Adrenal gland (tissue), 5 donors: Measurements from ENCODE around the gene AGO3.

Source experiments
- POLR2A ChIP-seq, 2 donors: fragments of 450-650 bp; IDR thresholded peaks; one replicate each; pipeline ENCODE4 v1.6.1; 2017; ENCODE audit warnings: antibody characterized with exemption in 2 of 2, mild to moderate bottlenecking in 2 of 2, moderate library complexity in 1 of 2
- TF ChIP-seq, protein P1 (sequence below), 6 experiments: fragments of 450-650 bp in 4 of 6; fragments of 200-600 bp in 2 of 6; sonication (generic) in 1 of 6; IDR thresholded peaks; 1 replicate in 5 of 6; 2 replicates in 1 of 6; pipeline versions ENCODE4 v1.5.1 to v1.8.0; 2016 to 2021; ENCODE audit warnings: antibody characterized with exemption in 6 of 6, mild to moderate bottlenecking in 2 of 6, moderate library complexity in 1 of 6
- donor health status: DM: no; HTN: no; CAD: no.

DNA sequence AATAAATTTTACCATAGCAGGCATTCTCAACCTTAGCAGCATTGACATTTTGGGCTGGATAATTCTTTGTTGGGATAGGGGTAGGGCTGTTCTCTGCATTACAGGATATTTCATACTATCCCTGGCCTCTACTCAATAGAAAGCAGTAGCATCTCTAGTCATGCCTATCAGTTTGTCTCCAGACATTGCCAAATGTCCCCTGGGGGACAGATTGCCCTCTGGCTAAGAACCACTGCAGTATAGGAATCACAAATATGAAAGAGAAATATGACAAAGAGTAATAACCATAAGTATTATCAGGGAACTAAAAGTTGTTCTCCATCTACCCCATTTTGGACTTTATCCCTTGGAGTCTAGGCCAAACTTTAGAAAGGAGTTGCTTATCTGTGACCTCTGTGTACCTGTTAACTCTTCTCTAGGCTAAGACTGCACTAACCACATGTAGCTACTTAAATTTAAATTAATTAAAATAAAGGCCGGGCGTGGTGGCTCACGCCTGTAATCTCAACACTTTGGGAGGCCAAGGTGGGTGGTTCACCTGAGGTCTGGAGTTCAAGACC lies 76.1 kb downstream of the AGO3 start:
- TF ChIP-seq, protein P1, sequence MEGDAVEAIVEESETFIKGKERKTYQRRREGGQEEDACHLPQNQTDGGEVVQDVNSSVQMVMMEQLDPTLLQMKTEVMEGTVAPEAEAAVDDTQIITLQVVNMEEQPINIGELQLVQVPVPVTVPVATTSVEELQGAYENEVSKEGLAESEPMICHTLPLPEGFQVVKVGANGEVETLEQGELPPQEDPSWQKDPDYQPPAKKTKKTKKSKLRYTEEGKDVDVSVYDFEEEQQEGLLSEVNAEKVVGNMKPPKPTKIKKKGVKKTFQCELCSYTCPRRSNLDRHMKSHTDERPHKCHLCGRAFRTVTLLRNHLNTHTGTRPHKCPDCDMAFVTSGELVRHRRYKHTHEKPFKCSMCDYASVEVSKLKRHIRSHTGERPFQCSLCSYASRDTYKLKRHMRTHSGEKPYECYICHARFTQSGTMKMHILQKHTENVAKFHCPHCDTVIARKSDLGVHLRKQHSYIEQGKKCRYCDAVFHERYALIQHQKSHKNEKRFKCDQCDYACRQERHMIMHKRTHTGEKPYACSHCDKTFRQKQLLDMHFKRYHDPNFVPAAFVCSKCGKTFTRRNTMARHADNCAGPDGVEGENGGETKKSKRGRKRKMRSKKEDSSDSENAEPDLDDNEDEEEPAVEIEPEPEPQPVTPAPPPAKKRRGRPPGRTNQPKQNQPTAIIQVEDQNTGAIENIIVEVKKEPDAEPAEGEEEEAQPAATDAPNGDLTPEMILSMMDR (IDR thresholded peaks at IDR 0.05) = no peak
- no peak for TF ChIP-seq POLR2A (IDR thresholded peaks at IDR 0.05)
